ENCODE data around the gene ENO3. TPM values are rescaled to one million over a fixed set of nuclear protein-coding genes. Genes with fewer than 3 reads are reported as not detected.
A peak's percentile ranks its signal among the peaks of the same experiment; 100 is the strongest.

ENO3 gene
- polyA plus RNA-seq, 3 donors: 0.36 to 14.2 (median 0.60) TPM

- H3K27me3 Mint-ChIP-seq (ENCODE audit: low read depth in 3 of 3): peaks cover 0 to 8% (median 1%) of the 10 kb centered on the region in 3 donors
- peaks cover 74 to 85% of the 10 kb centered on the region in 2 donors for H3K36me3 Mint-ChIP-seq
- Histone ChIP-seq H3K9me3 (replicated peaks in 1 of 2; ENCODE audit: control insufficient read depth in 1 of 2, insufficient read depth in 1 of 2, low read length in 2 of 2) (no peaks in the 10 kb centered on the region), H3K4me3 (replicated peaks in 1 of 3; ENCODE audit: low read depth in 2 of 3, low read length in 3 of 3) (no peak overlapping the region), H3K9ac (ENCODE audit: insufficient read depth, low read length, poor library complexity, severe bottlenecking) (no peak overlapping the region), H3K4me1 (ENCODE audit: control insufficient read depth in 1 of 2, insufficient read depth in 2 of 2, low read length in 2 of 2) (peaks cover 13 to 16% of the 10 kb centered on the region in 2 donors), H2AFZ (ENCODE audit: insufficient read depth, low read depth, low read length, poor library complexity, severe bottlenecking) (no peak overlapping the region), H3K27ac (ENCODE audit: low read depth in 1 of 2, low read length in 2 of 2) (no peak overlapping the region), H3K36me3 (replicated peaks in 1 of 2; ENCODE audit: control insufficient read depth in 1 of 2, insufficient read depth in 2 of 2, low read length in 2 of 2) (peaks cover 70 to 78% of the 10 kb centered on the region in 2 donors), H3K4me2 (replicated peaks; ENCODE audit: extremely low read depth, low read length, poor library complexity, severe bottlenecking) (no peak overlapping the region), H4K20me1 (ENCODE audit: insufficient read depth, low read length) (peaks cover 26% of the 10 kb centered on the region), H3K79me2 (ENCODE audit: insufficient read depth, low read length) (peaks cover 7% of the 10 kb centered on the region), H3K27me3 (ENCODE audit: control insufficient read depth in 2 of 2, insufficient read depth in 2 of 2, low read length in 2 of 2) (no peaks in the 10 kb centered on the region)
- no peak for DNase-seq
- intact Hi-C loops (cut with micrococcal nuclease): no loop called here
- no peak for TF ChIP-seq CTCF (IDR thresholded peaks at IDR 0.05)
- peak overlapping the region in 1 of 7 donors; percentile 20 for H3K27ac Mint-ChIP-seq
- 98% methylated on average over 10 of the region's 18 CpGs for WGBS (ENCODE audit: insufficient coverage)
- peaks cover 0 to 2% (median 0%) of the 10 kb centered on the region in 7 donors for H3K9me3 Mint-ChIP-seq
- H3K4me3 Mint-ChIP-seq: no peak overlapping the region
- peaks cover 23% of the 10 kb centered on the region for H3K4me1 Mint-ChIP-seq
Measured at GRCh38 chr17:5003214-5003867, 52.4 kb downstream of the ENO3 start.

Small RNAs within 50 kb of the gene (small RNA-seq; reads per million reads assigned to genes)
- gene MIR6864 (ENCODE audit: insufficient read length, low read depth) (not detected), gene MIR6865 (ENCODE audit: insufficient read length, low read depth) (not detected)

Other genes starting within 250 kb of the ENO3 start
- 10 to 100 TPM in 1 of 3 donors, 1 to 10 TPM in 2; 1.3 to 11.2 (median 2.6) TPM for gene PELP1, start 247.0 kb upstream of the ENO3 start, polyA plus RNA-seq
- gene ARRB2, start 240.5 kb upstream of the ENO3 start, polyA plus RNA-seq: 100 to 1,000 TPM; 134 to 760 (median 150) TPM
- 10 to 100 TPM; 22.1 to 35.7 (median 25.5) TPM for gene MED11, start 219.7 kb upstream of the ENO3 start, polyA plus RNA-seq
- 10 to 100 TPM in 1 of 3 donors, 1 to 10 TPM in 1, under 1 TPM in 1; 0.97 to 13.6 (median 1.2) TPM for gene ZMYND15, start 211.3 kb upstream of the ENO3 start, polyA plus RNA-seq
- 100 to 1,000 TPM in 2 of 3 donors, 10 to 100 TPM in 1; 68.1 to 204 (median 103) TPM for gene CXCL16, start 211.2 kb upstream of the ENO3 start, polyA plus RNA-seq
- not detected for gene TM4SF5, start 179.2 kb upstream of the ENO3 start, polyA plus RNA-seq
- gene VMO1, start 164.8 kb upstream of the ENO3 start, polyA plus RNA-seq: 1 to 10 TPM in 1 of 3 donors, under 1 TPM in 2; 0.54 to 2.1 (median 0.79) TPM
- 1 to 10 TPM in 2 of 3 donors, under 1 TPM in 1; 0.27 to 2.1 (median 1.5) TPM for gene GLTPD2, start 162.2 kb upstream of the ENO3 start, polyA plus RNA-seq
- 100 to 1,000 TPM; 134 to 364 (median 361) TPM for gene PSMB6, start 155.0 kb upstream of the ENO3 start, polyA plus RNA-seq
- 100 to 1,000 TPM in 1 of 3 donors, 1 to 10 TPM in 2; 3.5 to 122 (median 4.0) TPM for gene PLD2, start 144.0 kb upstream of the ENO3 start, polyA plus RNA-seq
- 100 to 1,000 TPM in 1 of 3 donors, 1 to 10 TPM in 2; 3.2 to 159 (median 7.2) TPM for gene MINK1, start 117.8 kb upstream of the ENO3 start, polyA plus RNA-seq
- gene C17orf107, start 51.6 kb upstream of the ENO3 start, polyA plus RNA-seq: 1 to 10 TPM; 1.9 to 5.1 (median 4.2) TPM
- 10 to 100 TPM in 1 of 3 donors, 1 to 10 TPM in 1, under 1 TPM in 1; 0.54 to 12.6 (median 2.1) TPM for gene CHRNE, start 48.0 kb upstream of the ENO3 start, polyA plus RNA-seq
- gene GP1BA, start 18.8 kb upstream of the ENO3 start, polyA plus RNA-seq: under 1 TPM in 2 of 3 donors, not detected in 1; 0.24 to 0.29 TPM
- gene SLC25A11, start 11.1 kb upstream of the ENO3 start, polyA plus RNA-seq: 100 to 1,000 TPM in 2 of 3 donors, 10 to 100 TPM in 1; 65.2 to 138 (median 111) TPM
- gene RNF167, start 10.9 kb upstream of the ENO3 start, polyA plus RNA-seq: 100 to 1,000 TPM in 1 of 3 donors, 10 to 100 TPM in 2; 17.2 to 105 (median 20.6) TPM
- 1,000 to 10,000 TPM in 2 of 3 donors, 100 to 1,000 TPM in 1; 842 to 1,613 (median 1,582) TPM for gene PFN1, start 2.6 kb upstream of the ENO3 start, polyA plus RNA-seq
- gene SPAG7, start 16.7 kb downstream of the ENO3 start, polyA plus RNA-seq: 10 to 100 TPM; 75.6 to 96.7 (median 85.1) TPM
- 10 to 100 TPM in 1 of 3 donors, 1 to 10 TPM in 2; 7.1 to 88.9 (median 7.6) TPM for gene CAMTA2, start 36.6 kb downstream of the ENO3 start, polyA plus RNA-seq
- under 1 TPM; 0.38 to 0.52 (median 0.44) TPM for gene INCA1, start 46.4 kb downstream of the ENO3 start, polyA plus RNA-seq
- gene KIF1C, start 46.8 kb downstream of the ENO3 start, polyA plus RNA-seq: 10 to 100 TPM in 1 of 3 donors, 1 to 10 TPM in 2; 3.6 to 12.0 (median 3.9) TPM
- not detected for gene SLC52A1, start 84.3 kb downstream of the ENO3 start, polyA plus RNA-seq
- 1 to 10 TPM in 1 of 3 donors, under 1 TPM in 2; 0.39 to 1.9 (median 0.75) TPM for gene ZFP3, start 127.3 kb downstream of the ENO3 start, polyA plus RNA-seq
- gene ZNF232, start 160.8 kb downstream of the ENO3 start, polyA plus RNA-seq: 1 to 10 TPM; 2.2 to 3.1 (median 3.0) TPM
- under 1 TPM; 0.02 to 0.08 (median 0.02) TPM for gene USP6, start 164.9 kb downstream of the ENO3 start, polyA plus RNA-seq
- gene ZNF594, start 240.7 kb downstream of the ENO3 start, polyA plus RNA-seq: 1 to 10 TPM in 1 of 3 donors, under 1 TPM in 1, not detected in 1; 0.34 to 1.0 TPM

All from CD14-positive monocyte (primary cell).